SK-N-SH treated with all-trans-retinoic acid at 6 μM for 48 hours (cell line): Measurements from ENCODE around the gene ATP6V0D1.
"Not testable (repeated sequence)": the region's sequence is repeated elsewhere in the genome, so short reads cannot be mapped to it uniquely, and the experiment has no call there.

Experiments used
- ATAC-seq: fragments of 200-7000 bp; cut with Tn5 transposase; 3 replicates; pipeline ENCODE4 v1.9.1; 2020; ENCODE audit warnings: mild to moderate bottlenecking, moderate library complexity
- ARNTL ChIP-seq: fragments of 450-650 bp; formaldehyde crosslinking; IDR thresholded peaks from 2 replicates; pipeline ENCODE4 v1.5.0; 2020; ENCODE audit warnings: low read depth, mild to moderate bottlenecking, moderate library complexity, borderline replicate concordance
- BACH2 ChIP-seq: fragments of 250-450 bp; sonication (Bioruptor Pico); IDR thresholded peaks from 2 replicates; pipeline ENCODE4 v1.9.0; 2021; ENCODE audit warnings: mild to moderate bottlenecking, borderline replicate concordance
- CREB5 ChIP-seq: fragments of 250-450 bp; sonication (Bioruptor Pico); IDR thresholded peaks from 2 replicates; pipeline ENCODE4 v1.5.1; 2020; ENCODE audit warnings: low read depth, mild to moderate bottlenecking, moderate library complexity
- CSDC2 ChIP-seq: fragments of 250-450 bp; sonication (Bioruptor Pico); IDR thresholded peaks from 2 replicates; pipeline ENCODE4 v1.5.0; 2020; ENCODE audit warnings: mild to moderate bottlenecking, moderate library complexity
- CSRNP3 ChIP-seq: fragments of 250-450 bp; sonication (Bioruptor Pico); IDR thresholded peaks from 2 replicates; pipeline ENCODE4 v1.5.1; 2021; ENCODE audit warnings: mild to moderate bottlenecking, moderate library complexity
- ESRRG ChIP-seq: fragments of 250-450 bp; sonication (Bioruptor Pico); IDR thresholded peaks from 2 replicates; pipeline ENCODE4 v1.6.1; 2021; ENCODE audit warnings: mild to moderate bottlenecking
- GLIS3 ChIP-seq: fragments of 250-450 bp; sonication (Bioruptor Pico); IDR thresholded peaks from 2 replicates; pipeline ENCODE4 v1.5.0; 2020; ENCODE audit warnings: mild to moderate bottlenecking, moderate library complexity
- ISL1 ChIP-seq: fragments of 250-450 bp; sonication (Bioruptor Pico); IDR thresholded peaks from 2 replicates; pipeline ENCODE4 v2.1.2; 2022; ENCODE audit warnings: mild to moderate bottlenecking, moderate library complexity
- OSR1 ChIP-seq: fragments of 250-450 bp; sonication (Bioruptor Pico); IDR thresholded peaks from 2 replicates; pipeline ENCODE4 v1.8.0; 2022; ENCODE audit warnings: moderate library complexity, mild to moderate bottlenecking, inconsistent platforms
- POU6F1 ChIP-seq: fragments of 250-450 bp; sonication (Bioruptor Pico); IDR thresholded peaks from 2 replicates; pipeline ENCODE4 v1.8.0; 2021; ENCODE audit warnings: low read depth, mild to moderate bottlenecking, moderate library complexity, borderline replicate concordance
- RARB ChIP-seq: fragments of 250-450 bp; sonication (Bioruptor Pico); IDR thresholded peaks from 2 replicates; pipeline ENCODE4 v1.8.0; 2021; ENCODE audit warnings: mild to moderate bottlenecking, moderate library complexity
- SNAI2 ChIP-seq: fragments of 250-450 bp; sonication (Bioruptor Pico); IDR thresholded peaks from 2 replicates; pipeline ENCODE4 v1.5.0; 2020; ENCODE audit warnings: mild to moderate bottlenecking, moderate library complexity
- TCF4 ChIP-seq: fragments of 250-450 bp; sonication (Bioruptor Pico); IDR thresholded peaks from 2 replicates; pipeline ENCODE4 v1.8.0; 2021; ENCODE audit warnings: mild to moderate bottlenecking, moderate library complexity, borderline replicate concordance
- TOX ChIP-seq: fragments of 250-450 bp; sonication (Bioruptor Pico); IDR thresholded peaks from 2 replicates; pipeline ENCODE4 v1.8.0; 2021; ENCODE audit warnings: mild to moderate bottlenecking, moderate library complexity, borderline replicate concordance
- TSHZ2 ChIP-seq: fragments of 250-450 bp; sonication (Bioruptor Pico); IDR thresholded peaks from 2 replicates; pipeline ENCODE4 v1.5.0; 2020; ENCODE audit warnings: mild to moderate bottlenecking, moderate library complexity
- ZC3H10 ChIP-seq: fragments of 250-450 bp; sonication (Bioruptor Pico); IDR thresholded peaks from 2 replicates; pipeline ENCODE4 v1.5.1; 2021; ENCODE audit warnings: mild to moderate bottlenecking, moderate library complexity
- ZFP30 ChIP-seq: fragments of 450-650 bp; formaldehyde crosslinking; IDR thresholded peaks from 2 replicates; pipeline ENCODE4 v1.5.0; 2022; ENCODE audit warnings: mild to moderate bottlenecking, moderate library complexity
- ZNF70 ChIP-seq: fragments of 450-650 bp; formaldehyde crosslinking; IDR thresholded peaks from 2 replicates; pipeline ENCODE4 v1.5.0; 2020; ENCODE audit warnings: mild to moderate bottlenecking, moderate library complexity

Gene ATP6V0D1

GRCh38 chr16:67516296-67517154 lies 35.6 kb upstream of the ATP6V0D1 start:
- TF ChIP-seq ISL1 (CRISPR knock-in tag) (peak; percentile 61), POU6F1 (CRISPR knock-in tag) (no peak)
- ATAC-seq, result peak; percentile 28

- peak; percentile 77 for ATAC-seq
- peak; percentile 24; the same call in 1 of the 2 replicates for TF ChIP-seq ZNF70
- TF ChIP-seq CSDC2 (CRISPR knock-in tag), result no peak
Measured at GRCh38 chr16:67514382-67514828, 33.4 kb upstream of the ATP6V0D1 start.

- ATAC-seq, result not testable (repeated sequence)
Measured at GRCh38 chr16:67513892-67514291, 32.9 kb upstream of the ATP6V0D1 start.

- no peak for TF ChIP-seq GLIS3 (CRISPR knock-in tag)
- TF ChIP-seq TCF4 (CRISPR knock-in tag), result no peak
- TF ChIP-seq TSHZ2, result no peak
- no peak for TF ChIP-seq CREB5 (CRISPR knock-in tag)
- TF ChIP-seq TOX, result no peak
- TF ChIP-seq POU6F1 (CRISPR knock-in tag), result no peak
- no peak for TF ChIP-seq RARB (CRISPR knock-in tag)
- no peak for TF ChIP-seq SNAI2
- no peak for TF ChIP-seq ZC3H10
- TF ChIP-seq OSR1 (CRISPR knock-in tag), result no peak
- no peak for TF ChIP-seq ESRRG (CRISPR knock-in tag)
- no peak for ATAC-seq
Measured at GRCh38 chr16:67509016-67509415, 28.1 kb upstream of the ATP6V0D1 start.

GRCh38 chr16:67506468-67506867 lies 25.5 kb upstream of the ATP6V0D1 start:
- TF ChIP-seq TOX (no peak), ZC3H10 (no peak), ISL1 (CRISPR knock-in tag) (no peak), ZFP30 (no peak), CREB5 (CRISPR knock-in tag) (no peak), POU6F1 (CRISPR knock-in tag) (no peak), TCF4 (CRISPR knock-in tag) (no peak), ESRRG (CRISPR knock-in tag) (no peak), CSRNP3 (no peak), OSR1 (CRISPR knock-in tag) (no peak), BACH2 (CRISPR knock-in tag) (no peak), GLIS3 (CRISPR knock-in tag) (no peak), ZNF70 (no peak), ARNTL (CRISPR knock-in tag) (no peak), CSDC2 (CRISPR knock-in tag) (no peak)
- no peak for ATAC-seq
